ENCODE results near the gene AGO3.

The AGO3 gene

GRCh38 chr1:36084497-36085115 lies 153.7 kb downstream of the AGO3 start:
- no peak for DNase-seq

- DNase-seq, result no peak
Measured at GRCh38 chr1:36085126-36085525, 154.2 kb downstream of the AGO3 start.

GRCh38 chr1:36085686-36086526 lies 155.0 kb downstream of the AGO3 start:
- no peak for DNase-seq

- no peak for DNase-seq
Measured at GRCh38 chr1:36086529-36087232, 155.8 kb downstream of the AGO3 start.

GRCh38 chr1:36087233-36088123 lies 156.6 kb downstream of the AGO3 start:
- DNase-seq, result no peak

GRCh38 chr1:36088265-36088576 lies 157.3 kb downstream of the AGO3 start:
- DNase-seq, result no peak

- DNase-seq, result peak; percentile 65 to 76
Measured at GRCh38 chr1:36088577-36089392, 157.9 kb downstream of the AGO3 start, which contains the start of gene ADPRS. TSS of gene ADPRS (plus strand) at chr1:36088892. CDS start at chr1:36088905, 13 bp downstream.

- DNase-seq, result no peak
Measured at GRCh38 chr1:36089393-36090121, 158.7 kb downstream of the AGO3 start.

GRCh38 chr1:36091141-36091540 lies 160.2 kb downstream of the AGO3 start:
- no peak for DNase-seq

GRCh38 chr1:36091698-36092097 lies 160.8 kb downstream of the AGO3 start:
- DNase-seq, result no peak

GRCh38 chr1:36092166-36092797 lies 161.4 kb downstream of the AGO3 start:
- no peak for DNase-seq

- DNase-seq, result no peak
Measured at GRCh38 chr1:36092798-36093185, 161.9 kb downstream of the AGO3 start.

GRCh38 chr1:36093226-36093625 lies 162.3 kb downstream of the AGO3 start:
- DNase-seq, result no peak

- DNase-seq, result no peak
Measured at GRCh38 chr1:36093929-36094328, 163.0 kb downstream of the AGO3 start.

- no peak for DNase-seq
Measured at GRCh38 chr1:36094621-36095061, 163.7 kb downstream of the AGO3 start.

GRCh38 chr1:36095760-36096405 lies 165.0 kb downstream of the AGO3 start:
- no peak for DNase-seq

- DNase-seq, result peak; percentile 66 to 72
Measured at GRCh38 chr1:36096500-36097432, 165.9 kb downstream of the AGO3 start.

GRCh38 chr1:36097693-36098585 lies 167.0 kb downstream of the AGO3 start:
- no peak for DNase-seq
